Transverse colon (tissue), 4 donors: ENCODE data around the gene BCL11A.

ENCODE experiments used
- EP300 ChIP-seq: sonication (generic); formaldehyde crosslinking; IDR thresholded peaks from one replicate; pipeline ENCODE4 v1.6.1; 2017; ENCODE audit warnings: antibody characterized with exemption, low read depth
- POLR2A ChIP-seq: fragments of 450-650 bp; IDR thresholded peaks from one replicate; pipeline ENCODE4 v1.6.1; 2016; ENCODE audit warnings: antibody characterized with exemption, mild to moderate bottlenecking, moderate library complexity
- POLR2AphosphoS5 ChIP-seq, 3 donors: sonication (generic); formaldehyde crosslinking; IDR thresholded peaks; one replicate each; pipeline ENCODE4 v1.6.1; 2016; ENCODE audit warnings: antibody characterized with exemption in 3 of 3
- TF ChIP-seq, protein P1 (sequence below), 5 experiments: fragments of 200-600 bp in 3 of 5; fragments of 450-650 bp in 2 of 5; sonication (generic) in 3 of 5; IDR thresholded peaks; 1 replicate in 2 of 5; 2 replicates in 3 of 5; pipeline ENCODE4 v1.5.1; 2016 to 2017; ENCODE audit warnings: antibody characterized with exemption in 5 of 5, inconsistent platforms in 3 of 5, mild to moderate bottlenecking in 2 of 5, moderate library complexity in 1 of 5

DNA sequence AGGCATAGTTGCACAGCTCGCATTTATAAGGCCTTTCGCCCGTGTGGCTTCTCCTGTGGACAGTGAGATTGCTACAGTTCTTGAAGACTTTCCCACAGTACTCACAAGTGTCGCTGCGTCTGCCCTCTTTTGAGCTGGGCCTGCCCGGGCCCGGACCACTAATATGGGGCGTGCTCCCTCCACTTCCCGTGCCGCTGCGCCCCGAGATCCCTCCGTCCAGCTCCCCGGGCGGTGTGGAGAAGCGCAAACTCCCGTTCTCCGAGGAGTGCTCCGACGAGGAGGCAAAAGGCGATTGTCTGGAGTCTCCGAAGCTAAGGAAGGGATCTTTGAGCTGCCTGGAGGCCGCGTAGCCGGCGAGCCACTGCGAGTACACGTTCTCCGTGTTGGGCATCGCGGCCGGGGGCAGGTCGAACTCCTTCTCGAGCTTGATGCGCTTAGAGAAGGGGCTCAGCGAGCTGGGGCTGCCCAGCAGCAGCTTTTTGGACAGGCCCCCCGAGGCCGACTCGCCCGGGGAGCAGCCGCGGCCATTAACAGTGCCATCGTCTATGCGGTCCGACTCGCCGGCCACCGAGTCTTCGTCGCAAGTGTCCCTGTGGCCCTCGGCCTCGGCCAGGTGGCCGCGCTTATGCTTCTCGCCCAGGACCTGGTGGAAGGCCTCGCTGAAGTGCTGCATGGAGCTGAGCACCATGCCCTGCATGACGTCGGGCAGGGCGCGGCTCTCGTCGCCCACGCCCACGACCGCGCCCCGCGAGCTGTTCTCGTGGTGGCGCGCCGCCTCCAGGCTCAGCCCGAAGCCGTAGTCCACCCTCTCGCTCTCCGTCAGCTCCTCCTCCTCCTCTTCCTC is 92.7 kb downstream of the BCL11A start:
- TF ChIP-seq POLR2A (no peak), POLR2AphosphoS5 (IDR thresholded peaks at IDR 0.05) (no peak), EP300 (no peak)
- TF ChIP-seq, protein P1, sequence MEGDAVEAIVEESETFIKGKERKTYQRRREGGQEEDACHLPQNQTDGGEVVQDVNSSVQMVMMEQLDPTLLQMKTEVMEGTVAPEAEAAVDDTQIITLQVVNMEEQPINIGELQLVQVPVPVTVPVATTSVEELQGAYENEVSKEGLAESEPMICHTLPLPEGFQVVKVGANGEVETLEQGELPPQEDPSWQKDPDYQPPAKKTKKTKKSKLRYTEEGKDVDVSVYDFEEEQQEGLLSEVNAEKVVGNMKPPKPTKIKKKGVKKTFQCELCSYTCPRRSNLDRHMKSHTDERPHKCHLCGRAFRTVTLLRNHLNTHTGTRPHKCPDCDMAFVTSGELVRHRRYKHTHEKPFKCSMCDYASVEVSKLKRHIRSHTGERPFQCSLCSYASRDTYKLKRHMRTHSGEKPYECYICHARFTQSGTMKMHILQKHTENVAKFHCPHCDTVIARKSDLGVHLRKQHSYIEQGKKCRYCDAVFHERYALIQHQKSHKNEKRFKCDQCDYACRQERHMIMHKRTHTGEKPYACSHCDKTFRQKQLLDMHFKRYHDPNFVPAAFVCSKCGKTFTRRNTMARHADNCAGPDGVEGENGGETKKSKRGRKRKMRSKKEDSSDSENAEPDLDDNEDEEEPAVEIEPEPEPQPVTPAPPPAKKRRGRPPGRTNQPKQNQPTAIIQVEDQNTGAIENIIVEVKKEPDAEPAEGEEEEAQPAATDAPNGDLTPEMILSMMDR (IDR thresholded peaks at IDR 0.05), result no peak
